H54 (cell line): ENCODE measurements around the gene PLXND1.
A peak's percentile ranks its signal among the peaks of the same experiment; 100 is the strongest.

Source experiments
- DNase-seq: peaks from one replicate; pipeline ENCODE4 v3.0.0; 2011; ENCODE audit warnings: low spot score, mixed read lengths; ENCODE audit not compliant: insufficient read length
- FAIRE-seq: peaks from 3 replicates; lab custom pipeline; 2011; peaks lifted over from hg19 to GRCh38; lab: Jason Lieb, UNC
- POLR2A ChIP-seq: IDR thresholded peaks from 2 replicates; pipeline ENCODE4 v1.6.1; 2011; ENCODE audit warnings: low read depth, mild to moderate bottlenecking, low read length

PLXND1 gene

GRCh38 chr3:129560911-129561594, 45.4 kb downstream of the PLXND1 start:
- DNase-seq (peak; percentile 92), FAIRE-seq (no peak)
- TF ChIP-seq POLR2A = no peak

GRCh38 chr3:129560269-129560787, 46.1 kb downstream of the PLXND1 start:
- DNase-seq (peak; percentile 51), FAIRE-seq (no peak)
- no peak for TF ChIP-seq POLR2A

- DNase-seq (no peak), FAIRE-seq (no peak)
- no peak for TF ChIP-seq POLR2A
These were observed 46.9 kb downstream of the PLXND1 start for GRCh38 chr3:129559565-129560079.

- FAIRE-seq (no peak), DNase-seq (peak; percentile 97)
- no peak for TF ChIP-seq POLR2A
These were observed 47.5 kb downstream of the PLXND1 start for GRCh38 chr3:129558772-129559564.

- DNase-seq (peak; percentile 49), FAIRE-seq (no peak)
- TF ChIP-seq POLR2A = no peak
These were observed 48.2 kb downstream of the PLXND1 start for GRCh38 chr3:129558081-129558771.

GRCh38 chr3:129557548-129557894, 49.0 kb downstream of the PLXND1 start:
- FAIRE-seq = no peak
- no peak for DNase-seq
- TF ChIP-seq POLR2A = no peak

GRCh38 chr3:129556890-129557547, 49.5 kb downstream of the PLXND1 start:
- TF ChIP-seq POLR2A = no peak
- DNase-seq (no peak), FAIRE-seq (no peak)

- DNase-seq = no peak
- TF ChIP-seq POLR2A = no peak
- no peak for FAIRE-seq
These were observed 50.1 kb downstream of the PLXND1 start for GRCh38 chr3:129556358-129556695.

- DNase-seq (no peak), FAIRE-seq (no peak)
- TF ChIP-seq POLR2A = no peak
These were observed 50.7 kb downstream of the PLXND1 start for GRCh38 chr3:129555616-129556357.

- DNase-seq = no peak
- FAIRE-seq = no peak
- TF ChIP-seq POLR2A = no peak
These were observed 51.3 kb downstream of the PLXND1 start for GRCh38 chr3:129555153-129555550.

- FAIRE-seq = no peak
- no peak for TF ChIP-seq POLR2A
- no peak for DNase-seq
These were observed 51.9 kb downstream of the PLXND1 start for GRCh38 chr3:129554356-129555152.

- FAIRE-seq (no peak), DNase-seq (no peak)
- no peak for TF ChIP-seq POLR2A
These were observed 52.8 kb downstream of the PLXND1 start for GRCh38 chr3:129553719-129554118.
